Measurements from ENCODE around the gene RUNDC3A. TPM values are rescaled to one million over a fixed set of nuclear protein-coding genes. Genes with fewer than 3 reads are reported as not detected.

RUNDC3A gene
- total RNA-seq, 2 experiments from 2014 or later = 0.17 TPM; not detected in 1

Other genes starting within 250 kb of the RUNDC3A start
- 10 to 100 TPM; 79.8 to 83.9 TPM for gene LSM12, start 241.9 kb upstream of the RUNDC3A start, total RNA-seq
- 10 to 100 TPM; 15.9 to 19.4 TPM for gene G6PC3, start 237.9 kb upstream of the RUNDC3A start, total RNA-seq
- gene HDAC5, start 185.0 kb upstream of the RUNDC3A start, total RNA-seq = 10 to 100 TPM; 17.9 to 18.9 TPM
- gene HROB, start 166.7 kb upstream of the RUNDC3A start, total RNA-seq = 10 to 100 TPM; 16.9 to 17.6 TPM
- under 1 TPM in 1 of 2 experiments, not detected in 1; 0.12 TPM for gene ASB16, start 137.9 kb upstream of the RUNDC3A start, total RNA-seq
- 10 to 100 TPM; 21.2 to 22.9 TPM for gene TMUB2, start 121.6 kb upstream of the RUNDC3A start, total RNA-seq
- 10 to 100 TPM; 53.3 to 53.9 TPM for gene ATXN7L3, start 108.7 kb upstream of the RUNDC3A start, total RNA-seq
- gene UBTF, start 88.9 kb upstream of the RUNDC3A start, total RNA-seq = 10 to 100 TPM; 91.8 to 92.6 TPM
- not detected for gene SLC4A1, start 40.5 kb upstream of the RUNDC3A start, total RNA-seq
- gene SLC25A39, start 16.2 kb downstream of the RUNDC3A start, total RNA-seq = 100 to 1,000 TPM; 146 to 149 TPM
- 10 to 100 TPM; 47.1 to 50.5 TPM for gene GRN, start 36.7 kb downstream of the RUNDC3A start, total RNA-seq
- gene FAM171A2, start 55.3 kb downstream of the RUNDC3A start, total RNA-seq = under 1 TPM; 0.12 to 0.21 TPM
- 1 to 10 TPM in 1 of 2 experiments, under 1 TPM in 1; 0.31 to 1.1 TPM for gene ITGA2B, start 81.0 kb downstream of the RUNDC3A start, total RNA-seq
- gene GPATCH8, start 194.8 kb downstream of the RUNDC3A start, total RNA-seq = 10 to 100 TPM; 31.5 to 31.7 TPM
- gene FZD2, start 248.9 kb downstream of the RUNDC3A start, total RNA-seq = not detected